NCI-H146 (cell line): ENCODE results near the gene TOMM20.

Experiments used
- DNase-seq: peaks from one replicate; lab custom pipeline; 2025; lab: John Stamatoyannopoulos, UW

Gene TOMM20

GRCh38 chr1:235134171-235134570, 5.5 kb upstream of the TOMM20 start:
- DNase-seq = no peak

- DNase-seq = no peak
These were observed 4.4 kb upstream of the TOMM20 start for GRCh38 chr1:235133086-235133485.

GRCh38 chr1:235131961-235132360, 3.3 kb upstream of the TOMM20 start:
- no peak for DNase-seq

GRCh38 chr1:235130766-235131270, 2.2 kb upstream of the TOMM20 start:
- DNase-seq = no peak

GRCh38 chr1:235129774-235130570, 1.3 kb upstream of the TOMM20 start:
- DNase-seq = no peak

GRCh38 chr1:235127732-235128455, 743 bp downstream of the TOMM20 start:
- DNase-seq = no peak

- DNase-seq = no peak
These were observed 1.4 kb downstream of the TOMM20 start for GRCh38 chr1:235127203-235127602.

GRCh38 chr1:235124665-235125064, 4.0 kb downstream of the TOMM20 start:
- no peak for DNase-seq

GRCh38 chr1:235124111-235124510, 4.5 kb downstream of the TOMM20 start:
- no peak for DNase-seq

- DNase-seq = no peak
These were observed 6.3 kb downstream of the TOMM20 start for GRCh38 chr1:235122348-235122747.

- DNase-seq = no peak
These were observed 15.3 kb downstream of the TOMM20 start for GRCh38 chr1:235113183-235113917.

- no peak for DNase-seq
These were observed 16.1 kb downstream of the TOMM20 start for GRCh38 chr1:235112297-235113182.

GRCh38 chr1:235111107-235111506, 17.5 kb downstream of the TOMM20 start:
- no peak for DNase-seq

GRCh38 chr1:235108876-235109275, 19.8 kb downstream of the TOMM20 start:
- no peak for DNase-seq

- DNase-seq = no peak
These were observed 20.4 kb downstream of the TOMM20 start for GRCh38 chr1:235108185-235108593.

- no peak for DNase-seq
These were observed 21.1 kb downstream of the TOMM20 start for GRCh38 chr1:235107368-235108184.

GRCh38 chr1:235106457-235106856, 22.2 kb downstream of the TOMM20 start:
- DNase-seq = no peak

GRCh38 chr1:235105051-235106043, 23.3 kb downstream of the TOMM20 start:
- DNase-seq = no peak

GRCh38 chr1:235102993-235103411, 25.6 kb downstream of the TOMM20 start:
- no peak for DNase-seq
